Panc1 (cell line): ENCODE measurements around the gene ACSM5. TPM values are rescaled to one million over a fixed set of nuclear protein-coding genes. Genes with fewer than 3 reads are reported as not detected.
"Not testable (repeated sequence)": the region's sequence is repeated elsewhere in the genome, so short reads cannot be mapped to it uniquely, and the experiment has no call there.

Experiments used
- ATAC-seq: fragments of 200-7000 bp; cut with Tn5 transposase; 2 replicates; pipeline ENCODE4 v1.9.1; 2020; ENCODE audit warnings: mild to moderate bottlenecking, moderate library complexity
- BruUV-seq: library from RNA; stranded (reverse); fragments of 400-500 nt; replicated peaks from 2 replicates; lab custom pipeline; 2021; lab: Mats Ljungman, UMichigan
- CTCF ChIA-PET: fragments of 300-600 bp; sonication (Branson Sonifier 250); formaldehyde crosslinking; loops from one replicate; lab custom pipeline; 2022; ENCODE audit warnings: antibody characterized with exemption; lab: Charles Lee
- POLR2A ChIA-PET: fragments of 300-600 bp; sonication (Branson Sonifier 250); formaldehyde crosslinking; loops from one replicate; lab custom pipeline; 2022; ENCODE audit warnings: antibody characterized with exemption; lab: Charles Lee
- DNase-seq: peaks from one replicate; pipeline ENCODE4 v3.0.0-alpha.2; 2010; ENCODE audit warnings: low read depth, low spot score
- H3K27ac ChIP-seq: 2 replicates; pipeline ENCODE4 v1.5.1; 2011; ENCODE audit warnings: mild to moderate bottlenecking, low read length, inconsistent platforms
- H3K27me3 ChIP-seq: fragments of 200-500 bp; sonication (Bioruptor generic); 2 replicates; pipeline ENCODE4 v1.6.0; 2014; ENCODE audit warnings: low read length, inconsistent platforms; ENCODE audit not compliant: control insufficient read depth, insufficient read depth
- H3K36me3 ChIP-seq: fragments of 200-500 bp; sonication (Bioruptor generic); 2 replicates; pipeline ENCODE4 v1.5.1; 2014; ENCODE audit warnings: inconsistent platforms, mild to moderate bottlenecking, low read length, moderate library complexity; ENCODE audit not compliant: control insufficient read depth, insufficient read depth
- H3K4me1 ChIP-seq: 2 replicates; pipeline ENCODE4 v1.5.1; 2011; ENCODE audit warnings: inconsistent platforms, mild to moderate bottlenecking, low read length, moderate library complexity; ENCODE audit not compliant: control insufficient read depth, insufficient read depth
- H3K4me3 ChIP-seq, 2 experiments: 2 replicates each; pipeline ENCODE4 v1.5.1; 2011 to 2012; ENCODE audit warnings: low read depth in 2 of 2, low read length in 2 of 2, mild to moderate bottlenecking in 2 of 2, inconsistent platforms in 1 of 2, moderate library complexity in 1 of 2
- H3K9me3 ChIP-seq: fragments of 200-500 bp; sonication (Bioruptor generic); 2 replicates; pipeline ENCODE4 v1.5.1; 2014; ENCODE audit warnings: low read depth, mild to moderate bottlenecking, inconsistent platforms, low read length, moderate library complexity; ENCODE audit not compliant: control insufficient read depth, insufficient read depth
- POLR2AphosphoS5 ChIP-seq: IDR thresholded peaks from 2 replicates; pipeline ENCODE4 v1.6.1; 2012; ENCODE audit warnings: mild to moderate bottlenecking, low read depth, low read length, moderate library complexity
- REST ChIP-seq, 2 experiments: IDR thresholded peaks; 2 replicates each; pipeline ENCODE4 v1.6.1; 2011 to 2012; ENCODE audit warnings: low read depth in 2 of 2, control low read depth in 1 of 2, low read length in 1 of 2, mild to moderate bottlenecking in 1 of 2, moderate library complexity in 1 of 2; ENCODE audit not compliant: insufficient read depth in 1 of 2
- SIN3A ChIP-seq: IDR thresholded peaks from 2 replicates; pipeline ENCODE4 v1.6.1; 2012; ENCODE audit warnings: low read depth, mild to moderate bottlenecking, low read length, moderate library complexity, borderline replicate concordance; ENCODE audit not compliant: insufficient read depth
- TCF7L2 ChIP-seq: IDR thresholded peaks from 2 replicates; pipeline ENCODE4 v1.6.1; 2011; ENCODE audit warnings: mild to moderate bottlenecking, low read depth, low read length, inconsistent platforms
- in situ Hi-C: cut with HindIII; loops from 2 replicates; pipeline ENCODE4 v1.10.0; 2016; ENCODE audit warnings: low sequenced_read_pairs, low pct_unique_long_range_greater_than_20kb
- intact Hi-C: fragments of 100-400 bp; cut with micrococcal nuclease; formaldehyde crosslinking; loops from one replicate; pipeline ENCODE4 v1.10.0; 2022; ENCODE audit not compliant: unreplicated experiment
- total RNA-seq: library from RNA; stranded (reverse); gene quantifications from one replicate; pipeline ENCODE4 v1.2.1, GENCODE V29; 2021; ENCODE audit not compliant: unreplicated experiment
- TF ChIP-seq, protein P1 (sequence below): fragments of 450-650 bp; IDR thresholded peaks from 2 replicates; pipeline ENCODE4 v1.5.1; 2017; ENCODE audit warnings: mild to moderate bottlenecking

ACSM5 gene
- total RNA-seq, 1 experiment from 2014 or later = 0.21 TPM

GRCh38 chr16:20483989-20484388, 74.7 kb downstream of the ACSM5 start:
- H3K27me3 ChIP-seq, in situ Hi-C loops, H3K4me3 ChIP-seq, CTCF ChIA-PET, ATAC-seq, BruUV-seq, H3K27ac ChIP-seq, H3K4me1 ChIP-seq, H3K9me3 ChIP-seq, POLR2A ChIA-PET, DNase-seq, intact Hi-C loops, H3K36me3 ChIP-seq: not testable (repeated sequence)

GRCh38 chr16:20484726-20485125, 75.4 kb downstream of the ACSM5 start:
- H3K4me1 ChIP-seq = no peaks in the 10 kb centered on the region
- H3K27me3 ChIP-seq = no peaks in the 10 kb centered on the region
- ChIA-PET CTCF (no interaction called here), POLR2A (no interaction called here)
- BruUV-seq = no TSS peak
- TF ChIP-seq POLR2AphosphoS5 (no peak), SIN3A (no peak), REST (IDR thresholded peaks at IDR 0.05; ENCODE audit: insufficient read depth in 1 of 2, low read depth in 2 of 2, low read length in 1 of 2) (no peak), TCF7L2 (no peak)
- TF ChIP-seq, protein P1, sequence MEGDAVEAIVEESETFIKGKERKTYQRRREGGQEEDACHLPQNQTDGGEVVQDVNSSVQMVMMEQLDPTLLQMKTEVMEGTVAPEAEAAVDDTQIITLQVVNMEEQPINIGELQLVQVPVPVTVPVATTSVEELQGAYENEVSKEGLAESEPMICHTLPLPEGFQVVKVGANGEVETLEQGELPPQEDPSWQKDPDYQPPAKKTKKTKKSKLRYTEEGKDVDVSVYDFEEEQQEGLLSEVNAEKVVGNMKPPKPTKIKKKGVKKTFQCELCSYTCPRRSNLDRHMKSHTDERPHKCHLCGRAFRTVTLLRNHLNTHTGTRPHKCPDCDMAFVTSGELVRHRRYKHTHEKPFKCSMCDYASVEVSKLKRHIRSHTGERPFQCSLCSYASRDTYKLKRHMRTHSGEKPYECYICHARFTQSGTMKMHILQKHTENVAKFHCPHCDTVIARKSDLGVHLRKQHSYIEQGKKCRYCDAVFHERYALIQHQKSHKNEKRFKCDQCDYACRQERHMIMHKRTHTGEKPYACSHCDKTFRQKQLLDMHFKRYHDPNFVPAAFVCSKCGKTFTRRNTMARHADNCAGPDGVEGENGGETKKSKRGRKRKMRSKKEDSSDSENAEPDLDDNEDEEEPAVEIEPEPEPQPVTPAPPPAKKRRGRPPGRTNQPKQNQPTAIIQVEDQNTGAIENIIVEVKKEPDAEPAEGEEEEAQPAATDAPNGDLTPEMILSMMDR = no peak
- no peaks in the 10 kb centered on the region for H3K9me3 ChIP-seq
- no peak for DNase-seq
- in situ Hi-C loops = no loop called here
- intact Hi-C loops = no loop called here
- no peak overlapping the region for H3K4me3 ChIP-seq
- no peak overlapping the region for H3K27ac ChIP-seq
- H3K36me3 ChIP-seq = no peaks in the 10 kb centered on the region
- no peak for ATAC-seq

- ATAC-seq = no peak
- ChIA-PET CTCF (no interaction called here), POLR2A (no interaction called here)
- no peaks in the 10 kb centered on the region for H3K9me3 ChIP-seq
- no peaks in the 10 kb centered on the region for H3K27me3 ChIP-seq
- in situ Hi-C loops = no loop called here
- H3K4me1 ChIP-seq = no peaks in the 10 kb centered on the region
- no peaks in the 10 kb centered on the region for H3K36me3 ChIP-seq
- no TSS peak for BruUV-seq
- no peak overlapping the region for H3K27ac ChIP-seq
- intact Hi-C loops = no loop called here
- no peak overlapping the region for H3K4me3 ChIP-seq
- TF ChIP-seq REST (IDR thresholded peaks at IDR 0.05; ENCODE audit: insufficient read depth in 1 of 2, low read depth in 2 of 2, low read length in 1 of 2) (no peak), POLR2AphosphoS5 (no peak), TCF7L2 (no peak), SIN3A (no peak)
- TF ChIP-seq, protein P1 = no peak
- no peak for DNase-seq
Observed at GRCh38 chr16:20485408-20485807, 76.1 kb downstream of the ACSM5 start.
